ENCODE results near the gene APOD. TPM values are rescaled to one million over a fixed set of nuclear protein-coding genes. Genes with fewer than 3 reads are reported as not detected.

Gene APOD
- total and polyA plus RNA-seq, 9 of the 15 experiments (the other 6 are each of a cell fraction or from before 2014, with no cell fraction given): 0.18 to 0.50 (median 0.35) TPM; not detected in 1

GRCh38 chr3:195543500-195544229, 40.1 kb downstream of the APOD start (continued):
- TF ChIP-seq ZBTB40 (IDR thresholded peaks at IDR 0.05) (0 out of 2 replicates have a peak, but pooled peaks have one; percentile 13), ZBTB40 (CRISPR knock-in tag; IDR thresholded peaks at IDR 0.05) (no peak), CTCFL (IDR thresholded peaks at IDR 0.05; ENCODE audit: borderline replicate concordance, insufficient read depth, low read depth, low read length, poor library complexity, severe bottlenecking) (no peak), ATF3 (IDR thresholded peaks at IDR 0.05) (peak; percentile 94), ATF3 (CRISPR knock-in tag; conservative IDR thresholded peaks at IDR 0.05) (no peak; the same call in 1 of the 2 replicates), JUN (IDR thresholded peaks at IDR 0.05; ENCODE audit: borderline replicate concordance, low read depth, low read length) (0 out of 2 replicates have a peak, but pooled peaks have one; percentile 37), JUN (CRISPR knock-in tag; IDR thresholded peaks at IDR 0.05; ENCODE audit: borderline replicate concordance) (no peak; the same call in 1 of the 2 replicates), KLF16 (IDR thresholded peaks at IDR 0.05) (no peak), GABPB2 (CRISPR knock-in tag; conservative IDR thresholded peaks at IDR 0.05) (no peak), CXXC5 (CRISPR knock-in tag; IDR thresholded peaks at IDR 0.05) (no peak), YY1 (IDR thresholded peaks at IDR 0.05; ENCODE audit: borderline replicate concordance in 1 of 3, control insufficient read depth in 1 of 3, extremely low read depth in 1 of 3, insufficient read depth in 3 of 3, insufficient read length in 1 of 3, insufficient replicate concordance in 2 of 3, low read depth in 1 of 3, low read length in 2 of 3) (no peak), RBM17 (IDR thresholded peaks at IDR 0.05; ENCODE audit: borderline replicate concordance, low read depth, low read length) (no peak), ZNF140 (CRISPR knock-in tag; IDR thresholded peaks at IDR 0.05) (no peak), ZNF707 (CRISPR knock-in tag; conservative IDR thresholded peaks at IDR 0.05) (no peak)
